ENCODE results near the gene GPR17.

Gene GPR17

GRCh38 chr2:127671557-127672302, 25.8 kb downstream of the GPR17 start:
- DNase-seq (ENCODE audit: low read depth, low spot score), result no peak

GRCh38 chr2:127672341-127673224, 26.6 kb downstream of the GPR17 start:
- no peak for DNase-seq (ENCODE audit: low read depth, low spot score)

- no peak for DNase-seq (ENCODE audit: low read depth, low spot score)
Observed at GRCh38 chr2:127673291-127674069, 27.5 kb downstream of the GPR17 start.

DNA sequence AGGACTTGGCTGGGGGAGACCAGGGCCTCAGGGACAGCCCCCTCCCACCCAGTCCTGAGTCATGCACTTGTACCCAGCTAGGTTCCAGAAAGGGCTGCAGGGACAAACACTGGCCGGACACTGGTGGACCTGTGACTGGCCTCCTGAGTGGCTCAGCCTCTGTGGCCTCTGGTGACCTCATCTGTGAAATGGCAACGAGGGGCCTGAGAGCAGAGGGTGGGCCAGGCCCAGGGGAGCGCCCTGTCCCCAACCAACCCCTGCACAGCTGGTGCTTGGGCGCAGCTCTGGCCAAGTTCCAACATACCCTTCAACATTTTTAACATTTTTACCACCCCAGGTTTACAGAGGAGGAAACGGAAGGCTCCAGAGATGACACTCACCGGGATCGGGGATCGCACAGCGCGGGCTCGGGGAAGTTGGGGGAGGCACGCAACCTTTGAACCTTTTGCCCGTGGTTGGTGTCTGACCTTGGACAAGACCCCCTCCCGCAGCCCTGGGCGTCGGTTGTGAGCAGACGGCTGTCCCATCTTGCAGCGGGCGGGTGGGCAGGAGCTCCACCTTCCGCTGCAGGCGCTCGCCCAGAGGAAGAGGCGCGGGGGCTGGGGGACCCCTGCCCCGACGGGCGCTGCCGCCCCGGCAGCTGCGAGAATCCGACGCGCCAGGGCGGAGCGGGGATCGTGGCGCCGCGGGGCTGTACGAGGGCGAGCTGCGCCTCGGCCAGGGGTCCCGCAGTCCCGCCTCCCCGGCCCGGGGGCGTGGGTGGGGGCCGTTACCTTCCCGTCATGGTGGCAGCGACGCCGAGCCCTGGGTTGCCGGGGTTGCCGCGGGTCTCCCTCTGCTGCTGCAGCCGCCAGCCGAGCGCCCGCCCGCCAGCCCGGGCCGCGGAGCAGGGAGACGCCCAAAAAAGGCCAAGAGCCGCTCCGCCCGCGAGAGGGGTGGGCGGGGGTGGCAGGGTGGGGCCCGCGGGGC, 28.6 kb downstream of the GPR17 start:
- no peak for DNase-seq (ENCODE audit: low read depth, low spot score)

GRCh38 chr2:127675331-127676261, 29.6 kb downstream of the GPR17 start, which contains the start of gene LIMS2:
Gene LIMS2, minus strand, starts transcription at chr2:127675530. Its CDS starts 506 bp downstream, at chr2:127675024.
- DNase-seq (ENCODE audit: low read depth, low spot score), result no peak

- no peak for DNase-seq (ENCODE audit: low read depth, low spot score)
Observed at GRCh38 chr2:127676906-127677305, 31.0 kb downstream of the GPR17 start.

DNA sequence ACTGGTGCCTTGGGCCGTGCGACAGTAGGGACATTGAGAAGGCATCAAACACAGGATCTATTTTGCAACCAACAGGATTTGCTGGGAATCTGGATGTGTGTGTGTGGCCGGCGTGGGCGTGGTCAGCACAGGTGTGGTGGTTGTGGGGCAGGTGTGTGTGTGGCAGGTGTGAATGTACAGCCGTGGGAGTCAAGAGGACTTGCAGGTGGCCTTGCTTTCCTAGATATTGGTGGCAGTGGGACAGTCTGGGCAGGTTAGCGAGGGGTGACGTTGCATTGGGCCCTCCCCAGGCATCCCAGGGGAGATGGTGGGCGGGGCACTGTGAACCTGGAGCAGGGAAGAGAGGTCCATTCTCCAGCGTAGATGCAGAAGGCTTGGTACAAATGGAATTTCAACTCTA, 32.6 kb downstream of the GPR17 start:
- DNase-seq (ENCODE audit: low read depth, low spot score), result no peak

DNA sequence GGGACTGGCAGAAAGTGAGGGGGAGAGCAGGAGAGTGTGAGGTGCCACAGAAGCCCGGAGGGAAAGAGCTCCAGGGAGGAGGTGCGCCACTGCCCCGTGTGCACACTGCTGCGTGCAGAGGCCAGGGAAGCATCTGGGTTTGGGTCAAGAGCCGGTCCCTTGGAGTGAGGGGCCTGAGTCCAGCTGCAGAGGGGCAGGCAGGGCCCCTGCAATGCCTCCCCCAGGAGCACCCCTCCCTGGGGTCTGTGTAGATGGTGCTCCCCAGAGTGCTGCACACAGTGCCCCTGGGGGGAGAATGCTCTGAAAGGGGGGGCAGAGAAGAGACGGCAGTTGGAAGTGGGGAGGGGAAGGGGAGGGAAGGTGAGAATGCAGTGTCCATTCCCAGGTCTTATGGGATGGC, 33.0 kb downstream of the GPR17 start:
- no peak for DNase-seq (ENCODE audit: low read depth, low spot score)

DNA sequence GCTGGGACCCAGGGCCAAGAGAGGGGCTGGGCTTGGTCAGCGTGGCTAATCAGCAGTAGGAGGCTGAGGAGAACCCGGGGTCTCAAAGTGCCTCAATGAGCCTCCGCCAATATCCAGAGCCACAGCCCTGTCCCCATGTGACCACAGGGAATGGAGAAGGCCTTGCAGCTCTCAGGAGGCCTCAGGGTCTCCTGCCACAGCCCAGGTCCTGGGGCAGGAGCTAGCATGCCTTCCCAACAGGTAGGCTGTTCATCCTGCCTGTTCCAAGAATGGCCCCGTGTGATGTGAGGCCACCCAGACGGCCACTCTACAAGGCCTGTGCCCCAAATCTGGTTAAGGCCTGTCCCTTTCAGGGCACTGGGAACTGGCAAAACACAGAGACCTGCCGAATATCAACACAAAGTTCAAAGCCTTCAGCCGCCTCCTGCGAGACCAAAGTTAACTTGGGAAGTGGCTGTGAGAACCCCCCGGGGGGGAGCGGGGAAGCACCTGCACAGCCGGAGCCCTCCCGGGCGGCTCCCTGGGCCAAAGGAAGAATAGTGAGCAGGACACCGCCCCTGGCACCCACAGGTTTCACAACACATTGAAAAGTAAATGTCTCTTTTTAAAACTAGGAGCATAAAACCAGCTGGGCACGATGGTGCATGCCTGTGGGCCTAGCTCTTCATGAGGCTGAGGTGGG, 33.9 kb downstream of the GPR17 start:
- no peak for DNase-seq (ENCODE audit: low read depth, low spot score)

DNA sequence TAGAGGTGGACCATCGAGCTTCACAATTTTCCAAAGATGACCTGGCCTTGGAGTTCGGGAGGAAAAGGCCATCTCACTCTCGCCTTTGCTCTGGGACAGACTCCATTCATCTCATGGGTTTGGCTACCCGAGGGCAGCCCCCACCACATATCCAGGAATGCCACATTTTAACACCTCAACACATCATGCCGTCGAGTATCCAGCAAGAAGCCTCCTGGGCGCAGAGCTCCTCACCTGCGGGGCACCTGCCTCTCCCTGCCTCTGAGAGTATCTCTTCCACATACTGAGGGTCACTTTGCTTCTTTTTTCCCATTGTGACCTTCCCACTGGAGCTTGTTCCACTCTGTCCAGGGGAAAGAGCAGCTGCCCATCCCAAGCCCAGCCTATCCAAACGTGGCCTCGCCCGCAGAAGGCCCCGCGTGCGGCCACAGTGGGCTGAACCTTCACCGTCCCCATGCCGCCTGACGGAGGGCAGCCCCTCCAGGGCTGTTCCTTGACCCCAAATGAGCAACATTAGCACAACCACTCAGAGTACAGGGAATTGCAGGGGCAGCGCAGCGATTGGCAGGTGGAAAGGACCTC, 34.8 kb downstream of the GPR17 start:
- DNase-seq (ENCODE audit: low read depth, low spot score), result no peak

GRCh38 chr2:127681288-127681804, 35.4 kb downstream of the GPR17 start:
- no peak for DNase-seq (ENCODE audit: low read depth, low spot score)

- DNase-seq (ENCODE audit: low read depth, low spot score), result no peak
Observed at GRCh38 chr2:127681976-127682857, 36.3 kb downstream of the GPR17 start.

DNA sequence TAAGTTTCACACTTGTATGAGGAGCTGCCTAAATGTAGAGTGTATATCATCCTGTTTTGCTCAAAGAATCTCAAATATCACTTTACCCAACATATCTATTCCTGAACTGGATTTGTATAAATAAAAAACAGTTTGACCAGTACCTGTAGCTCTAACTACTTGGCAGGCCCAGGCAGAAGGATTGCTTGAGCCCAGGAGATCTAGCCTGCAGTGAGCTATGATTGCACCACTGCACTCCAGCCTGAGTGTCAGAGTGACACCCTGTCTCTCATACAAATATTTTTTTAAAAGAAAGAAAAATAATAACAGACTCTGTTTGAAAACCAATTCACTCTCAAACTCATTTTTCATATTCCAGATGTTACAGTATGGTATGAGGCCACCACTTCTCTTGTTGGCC, 37.1 kb downstream of the GPR17 start:
- no peak for DNase-seq (ENCODE audit: low read depth, low spot score)

GRCh38 chr2:127683757-127684156, 37.8 kb downstream of the GPR17 start:
- DNase-seq (ENCODE audit: low read depth, low spot score), result no peak

DNA sequence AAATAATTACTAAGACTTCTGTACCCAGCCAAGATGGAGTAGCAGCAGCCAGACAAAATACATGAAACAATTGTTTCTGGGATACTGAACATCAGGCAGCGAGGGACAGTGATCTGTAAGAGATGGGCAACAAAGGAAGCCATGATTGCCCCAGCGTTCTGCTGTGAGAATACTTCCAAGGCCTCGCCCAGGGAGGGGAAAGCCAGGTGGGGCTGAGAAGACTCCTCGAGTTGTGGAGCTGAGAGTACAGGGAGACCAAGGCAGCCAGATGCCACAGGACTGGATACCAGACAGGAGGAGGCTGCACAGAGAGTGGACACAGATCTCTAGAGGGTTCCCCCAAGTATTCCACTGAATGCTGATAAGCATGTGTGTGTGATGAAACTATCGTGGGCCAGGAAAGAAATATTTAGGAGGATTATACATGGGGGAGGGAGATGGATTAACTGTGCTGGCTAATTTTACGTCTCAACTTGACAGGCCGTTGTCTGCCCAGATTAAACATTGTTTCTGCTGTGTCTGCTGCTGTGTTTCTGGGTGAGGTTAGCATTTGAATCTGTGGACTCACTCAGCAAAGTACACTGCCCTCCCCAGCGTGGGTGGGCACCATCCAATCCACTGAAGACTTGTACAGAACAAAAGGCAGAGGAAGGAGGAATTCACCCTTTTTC, 39.6 kb downstream of the GPR17 start:
- no peak for DNase-seq (ENCODE audit: low read depth, low spot score)

GRCh38 chr2:127688405-127688804, 42.5 kb downstream of the GPR17 start:
- no peak for DNase-seq (ENCODE audit: low read depth, low spot score)

DNA sequence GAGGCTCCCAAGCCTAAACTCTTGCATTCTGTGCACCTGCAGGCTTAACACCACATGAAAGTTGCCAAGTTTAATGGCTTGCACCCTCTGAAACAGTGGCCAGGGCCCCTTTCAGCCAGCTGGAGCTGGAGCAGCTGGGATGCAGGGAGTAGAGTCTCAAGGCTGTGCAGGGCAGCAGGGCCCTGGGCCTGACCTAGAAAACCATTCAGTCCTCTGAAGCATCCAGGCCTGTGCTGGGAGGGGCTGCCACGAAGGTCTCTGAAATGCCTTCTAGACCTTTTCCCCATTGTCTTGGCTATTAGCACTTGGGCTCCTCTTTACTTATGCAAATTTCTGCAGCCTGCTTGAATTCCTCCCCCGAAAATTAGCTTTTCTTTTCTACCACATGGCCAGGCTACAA, 44.7 kb downstream of the GPR17 start:
- no peak for DNase-seq (ENCODE audit: low read depth, low spot score)

Data from activated naive CD8-positive, alpha-beta T cell treated with anti-CD3 and anti-CD28 coated beads, Interleukin-2, amount 50 U/mL, for 16 hours (primary cell).